Hematopoietic multipotent progenitor cell treated with erythropoietin and hydrocortisone succinate and interleukin-3 and kit ligand, for 15 days (in vitro differentiated cells): ENCODE data around the gene ATL2.
"Not testable (repeated sequence)": the region's sequence is repeated elsewhere in the genome, so short reads cannot be mapped to it uniquely, and the experiment has no call there.

Experiments
- DNase-seq: peaks from one replicate; pipeline ENCODE4 v3.0.0-alpha.2; 2015; ENCODE audit warnings: low spot score

Gene ATL2

GRCh38 chr2:38327580-38327979, 49.5 kb downstream of the ATL2 start:
- no peak for DNase-seq

GRCh38 chr2:38323623-38324022, 53.5 kb downstream of the ATL2 start:
- DNase-seq = no peak

- no peak for DNase-seq
Observed at GRCh38 chr2:38322224-38322914, 54.7 kb downstream of the ATL2 start.

GRCh38 chr2:38319240-38319639, 57.8 kb downstream of the ATL2 start:
- not testable (repeated sequence) for DNase-seq

GRCh38 chr2:38317725-38318124, 59.3 kb downstream of the ATL2 start:
- DNase-seq = no peak

- peak; percentile 81 for DNase-seq
Observed at GRCh38 chr2:38315707-38316333, 61.3 kb downstream of the ATL2 start.

GRCh38 chr2:38308821-38309220, 68.3 kb downstream of the ATL2 start:
- no peak for DNase-seq

- DNase-seq = no peak
Observed at GRCh38 chr2:38301969-38302702, 74.9 kb downstream of the ATL2 start.

GRCh38 chr2:38301340-38301968, 75.6 kb downstream of the ATL2 start:
- no peak for DNase-seq

GRCh38 chr2:38298539-38298938, 78.5 kb downstream of the ATL2 start:
- DNase-seq = no peak

- DNase-seq = no peak
Observed at GRCh38 chr2:38296197-38296780, 80.8 kb downstream of the ATL2 start.

GRCh38 chr2:38294597-38294996, 82.5 kb downstream of the ATL2 start:
- no peak for DNase-seq

- no peak for DNase-seq
Observed at GRCh38 chr2:38293152-38293865, 83.8 kb downstream of the ATL2 start.

GRCh38 chr2:38290332-38290731, 86.7 kb downstream of the ATL2 start:
- no peak for DNase-seq

- no peak for DNase-seq
Observed at GRCh38 chr2:38284971-38285370, 92.1 kb downstream of the ATL2 start.

- no peak for DNase-seq
Observed at GRCh38 chr2:38281095-38281742, 95.9 kb downstream of the ATL2 start.

- no peak for DNase-seq
Observed at GRCh38 chr2:38279201-38279600, 97.9 kb downstream of the ATL2 start.

GRCh38 chr2:38278117-38278438, 99.0 kb downstream of the ATL2 start:
- not testable (repeated sequence) for DNase-seq

GRCh38 chr2:38277245-38278116, 99.6 kb downstream of the ATL2 start:
- DNase-seq = no peak
